ENCODE data around the gene CSPG4.

CSPG4 gene

DNA sequence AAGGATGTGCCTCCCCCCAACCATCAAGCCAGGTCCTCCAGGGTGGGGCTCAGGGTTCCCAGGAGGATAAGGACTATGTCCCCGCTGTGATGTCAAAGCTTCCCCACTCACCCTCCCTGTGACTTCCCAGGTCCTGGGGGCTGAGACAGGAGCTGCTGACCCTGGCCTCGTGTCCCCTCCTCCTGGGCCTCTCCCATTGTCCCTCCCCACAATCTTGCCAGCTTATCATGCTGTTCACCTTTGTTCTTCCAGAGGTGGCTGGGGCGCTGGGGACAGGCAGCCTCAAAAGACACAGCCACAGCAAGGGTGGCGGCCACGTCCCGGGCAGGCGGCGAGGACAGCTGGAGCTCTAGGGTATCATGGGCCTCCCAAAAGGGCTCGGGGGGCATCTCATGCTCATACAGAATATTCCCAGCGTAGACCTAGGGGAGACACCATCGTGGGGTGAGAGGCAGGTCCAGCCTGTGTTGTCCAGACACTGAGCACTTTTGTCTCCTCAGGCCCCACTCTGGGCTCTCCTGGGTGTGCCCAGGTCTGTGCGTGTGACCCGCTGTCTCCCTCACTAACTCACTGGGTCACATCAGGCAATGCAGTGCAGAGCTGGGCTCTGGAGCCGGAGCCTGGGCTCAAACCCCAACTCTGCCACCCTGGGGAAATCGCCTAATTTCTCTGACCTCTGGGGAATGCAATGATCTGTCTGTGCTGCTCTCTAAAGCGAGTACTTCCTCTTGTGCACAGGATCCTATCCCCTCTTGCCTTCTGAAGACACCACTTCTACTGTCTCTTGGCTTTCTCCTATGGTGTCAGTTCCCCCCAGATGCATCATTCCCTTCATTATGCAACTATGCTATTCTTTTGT, 35.0 kb downstream of the CSPG4 start:
- ChIA-PET POLR2A (no interaction called here), CTCF (interaction anchor here (0.9 to 3.5 kb wide), 4 partner anchors 8 to 169 kb away, joined by 3 to 14 read pairs (median 4); no protein-coding TSS in a partner anchor)
- Histone ChIP-seq H3K27me3 (replicated peaks in 2 of 5; ENCODE audit: control insufficient read depth in 4 of 5, insufficient read depth in 5 of 5, low read length in 4 of 5) (peaks cover 0 to 2% (median 0%) of the 10 kb centered on the region in 5 experiments), H3K9me3 (ENCODE audit: control extremely low read depth in 1 of 5, control insufficient read depth in 4 of 5, insufficient read depth in 2 of 5, low read depth in 1 of 5, low read length in 4 of 5) (no peaks in the 10 kb centered on the region), H3K36me3 (ENCODE audit: control insufficient read depth in 4 of 4, insufficient read depth in 4 of 4, low read length in 3 of 4) (no peaks in the 10 kb centered on the region), H3K27ac (ENCODE audit: insufficient read depth in 1 of 2, low read depth in 1 of 2, low read length in 2 of 2, poor library complexity in 1 of 2, severe bottlenecking in 2 of 2) (no peak overlapping the region), H3K4me1 (ENCODE audit: control extremely low read depth in 1 of 4, control insufficient read depth in 4 of 4, insufficient read depth in 4 of 4, low read length in 3 of 4) (no peaks in the 10 kb centered on the region), H3K4me3 (ENCODE audit: control insufficient read depth in 1 of 7, extremely low read depth in 1 of 7, insufficient read depth in 4 of 7, low read depth in 2 of 7, low read length in 6 of 7) (no peak overlapping the region)
- 96% methylated on average over 16 of the region's 16 CpGs for WGBS (ENCODE audit: insufficient coverage)
- no peak for DNase-seq

GRCh38 chr15:75676688-75677464, 35.8 kb downstream of the CSPG4 start:
- H3K36me3 ChIP-seq (ENCODE audit: control insufficient read depth in 4 of 4, insufficient read depth in 4 of 4, low read length in 3 of 4) = no peaks in the 10 kb centered on the region
- ChIA-PET POLR2A (no interaction called here), CTCF (interaction anchor here (0.9 to 3.5 kb wide), 5 partner anchors 9 to 84 kb away, joined by 3 to 14 read pairs (median 3); no protein-coding TSS in a partner anchor)
- H3K4me1 ChIP-seq (ENCODE audit: control extremely low read depth in 1 of 4, control insufficient read depth in 4 of 4, insufficient read depth in 4 of 4, low read length in 3 of 4) = no peaks in the 10 kb centered on the region
- DNase-seq = no peak
- WGBS (ENCODE audit: insufficient coverage) = 95% methylated on average over 30 of the region's 30 CpGs
- peaks cover 0 to 2% (median 0%) of the 10 kb centered on the region in 5 experiments for H3K27me3 ChIP-seq (replicated peaks in 2 of 5; ENCODE audit: control insufficient read depth in 4 of 5, insufficient read depth in 5 of 5, low read length in 4 of 5)
- no peak overlapping the region for H3K4me3 ChIP-seq (ENCODE audit: control insufficient read depth in 1 of 7, extremely low read depth in 1 of 7, insufficient read depth in 4 of 7, low read depth in 2 of 7, low read length in 6 of 7)
- H3K27ac ChIP-seq (ENCODE audit: insufficient read depth in 1 of 2, low read depth in 1 of 2, low read length in 2 of 2, poor library complexity in 1 of 2, severe bottlenecking in 2 of 2) = no peak overlapping the region
- H3K9me3 ChIP-seq (ENCODE audit: control extremely low read depth in 1 of 5, control insufficient read depth in 4 of 5, insufficient read depth in 2 of 5, low read depth in 1 of 5, low read length in 4 of 5) = no peaks in the 10 kb centered on the region

DNA sequence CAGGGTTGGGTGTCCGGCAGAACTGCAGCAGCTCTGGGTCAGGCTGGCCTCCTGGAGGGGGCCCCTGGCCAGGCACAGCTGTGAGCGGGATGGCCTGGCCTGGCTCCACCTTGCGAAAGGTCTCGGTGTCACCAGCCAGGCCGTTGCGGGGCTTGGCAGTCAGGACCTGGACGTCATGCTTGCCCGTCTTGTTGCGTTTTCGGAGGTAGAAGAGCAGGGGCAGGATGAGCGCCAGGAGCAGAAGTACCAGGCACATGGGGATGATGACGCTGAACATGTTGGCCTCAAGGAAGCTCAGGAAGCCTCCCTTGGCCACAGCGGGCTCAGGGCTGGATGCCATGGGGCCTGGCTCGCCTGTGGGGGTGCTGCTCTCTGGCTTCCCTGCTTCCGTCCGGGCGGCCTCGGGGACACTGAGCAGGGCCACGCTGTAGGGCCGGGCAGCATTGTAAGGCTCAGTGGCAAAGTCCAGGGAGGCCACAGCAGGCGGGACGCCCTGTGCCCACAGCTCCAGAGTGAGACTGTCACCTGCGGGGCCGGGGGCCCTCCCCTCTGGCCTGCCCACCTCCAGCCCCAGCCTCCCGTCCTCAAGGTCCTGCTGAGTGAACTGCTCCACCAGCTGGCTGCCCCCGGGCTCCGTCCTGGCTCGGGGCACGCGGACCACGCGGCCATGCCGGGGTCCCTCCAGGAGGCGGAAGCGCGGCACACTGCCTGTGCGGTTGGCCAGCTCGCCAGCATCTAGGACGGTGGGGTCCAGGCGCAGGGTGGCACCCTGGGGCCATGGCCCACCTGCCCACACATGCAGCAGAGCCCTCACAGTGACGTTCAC, 36.9 kb downstream of the CSPG4 start:
- CTCF ChIA-PET = interaction anchor here (0.9 to 3.5 kb wide), 5 partner anchors 10 to 170 kb away, joined by 3 to 14 read pairs (median 3); no protein-coding TSS in a partner anchor
- Histone ChIP-seq H3K9me3 (ENCODE audit: control extremely low read depth in 1 of 5, control insufficient read depth in 4 of 5, insufficient read depth in 2 of 5, low read depth in 1 of 5, low read length in 4 of 5) (no peaks in the 10 kb centered on the region), H3K27me3 (replicated peaks in 2 of 5; ENCODE audit: control insufficient read depth in 4 of 5, insufficient read depth in 5 of 5, low read length in 4 of 5) (peaks cover 0 to 4% (median 0%) of the 10 kb centered on the region in 5 experiments), H3K27ac (ENCODE audit: insufficient read depth in 1 of 2, low read depth in 1 of 2, low read length in 2 of 2, poor library complexity in 1 of 2, severe bottlenecking in 2 of 2) (no peak overlapping the region), H3K36me3 (ENCODE audit: control insufficient read depth in 4 of 4, insufficient read depth in 4 of 4, low read length in 3 of 4) (no peaks in the 10 kb centered on the region), H3K4me3 (ENCODE audit: control insufficient read depth in 1 of 7, extremely low read depth in 1 of 7, insufficient read depth in 4 of 7, low read depth in 2 of 7, low read length in 6 of 7) (no peak overlapping the region), H3K4me1 (ENCODE audit: control extremely low read depth in 1 of 4, control insufficient read depth in 4 of 4, insufficient read depth in 4 of 4, low read length in 3 of 4) (no peaks in the 10 kb centered on the region)
- POLR2A ChIA-PET = no interaction called here
- 97% methylated on average over 36 of the region's 41 CpGs for WGBS (ENCODE audit: insufficient coverage)
- DNase-seq = no peak

DNA sequence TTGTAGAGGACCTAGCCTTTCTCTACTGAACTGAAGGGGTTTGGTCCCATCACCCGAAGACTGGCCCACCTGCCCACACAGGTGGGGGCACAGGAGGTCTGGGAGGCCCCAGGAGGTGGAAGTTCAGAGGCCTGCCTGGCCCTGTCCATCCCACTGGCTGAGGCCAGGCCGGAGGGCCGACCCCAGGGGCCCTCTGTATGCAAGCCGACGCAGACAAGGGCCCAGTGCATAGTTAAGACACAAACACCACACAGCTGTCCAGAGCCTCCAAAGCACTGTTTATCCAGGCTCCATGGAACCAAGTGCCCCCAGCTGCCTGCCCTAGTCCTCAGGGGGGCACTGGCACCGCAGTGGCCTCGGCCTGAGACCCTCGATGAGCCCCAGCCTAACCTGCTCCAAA, 38.3 kb downstream of the CSPG4 start:
- WGBS (ENCODE audit: insufficient coverage) = 89% methylated on average over 4 of the region's 8 CpGs
- POLR2A ChIA-PET = no interaction called here
- Histone ChIP-seq H3K36me3 (ENCODE audit: control insufficient read depth in 4 of 4, insufficient read depth in 4 of 4, low read length in 3 of 4) (no peaks in the 10 kb centered on the region), H3K4me1 (ENCODE audit: control extremely low read depth in 1 of 4, control insufficient read depth in 4 of 4, insufficient read depth in 4 of 4, low read length in 3 of 4) (no peaks in the 10 kb centered on the region), H3K27ac (ENCODE audit: insufficient read depth in 1 of 2, low read depth in 1 of 2, low read length in 2 of 2, poor library complexity in 1 of 2, severe bottlenecking in 2 of 2) (no peak overlapping the region), H3K9me3 (ENCODE audit: control extremely low read depth in 1 of 5, control insufficient read depth in 4 of 5, insufficient read depth in 2 of 5, low read depth in 1 of 5, low read length in 4 of 5) (no peaks in the 10 kb centered on the region), H3K4me3 (ENCODE audit: control insufficient read depth in 1 of 7, extremely low read depth in 1 of 7, insufficient read depth in 4 of 7, low read depth in 2 of 7, low read length in 6 of 7) (no peak overlapping the region), H3K27me3 (replicated peaks in 2 of 5; ENCODE audit: control insufficient read depth in 4 of 5, insufficient read depth in 5 of 5, low read length in 4 of 5) (peaks cover 0 to 4% (median 0%) of the 10 kb centered on the region in 5 experiments)
- CTCF ChIA-PET = interaction anchor here (3.5 kb wide), 1 partner anchor 11 kb away, joined by 14 read pairs; no protein-coding TSS in a partner anchor
- no peak for DNase-seq

- Histone ChIP-seq H3K36me3 (ENCODE audit: control insufficient read depth in 4 of 4, insufficient read depth in 4 of 4, low read length in 3 of 4) (no peaks in the 10 kb centered on the region), H3K27ac (ENCODE audit: insufficient read depth in 1 of 2, low read depth in 1 of 2, low read length in 2 of 2, poor library complexity in 1 of 2, severe bottlenecking in 2 of 2) (no peak overlapping the region), H3K9me3 (ENCODE audit: control extremely low read depth in 1 of 5, control insufficient read depth in 4 of 5, insufficient read depth in 2 of 5, low read depth in 1 of 5, low read length in 4 of 5) (no peaks in the 10 kb centered on the region), H3K27me3 (replicated peaks in 2 of 5; ENCODE audit: control insufficient read depth in 4 of 5, insufficient read depth in 5 of 5, low read length in 4 of 5) (peaks cover 0 to 4% (median 0%) of the 10 kb centered on the region in 5 experiments), H3K4me3 (ENCODE audit: control insufficient read depth in 1 of 7, extremely low read depth in 1 of 7, insufficient read depth in 4 of 7, low read depth in 2 of 7, low read length in 6 of 7) (no peak overlapping the region), H3K4me1 (ENCODE audit: control extremely low read depth in 1 of 4, control insufficient read depth in 4 of 4, insufficient read depth in 4 of 4, low read length in 3 of 4) (no peaks in the 10 kb centered on the region)
- WGBS (ENCODE audit: insufficient coverage) = 91% methylated on average over 10 of the region's 10 CpGs
- ChIA-PET POLR2A (no interaction called here), CTCF (interaction anchor here (0.9 to 1.2 kb wide), 3 partner anchors 8 to 164 kb away, joined by 3 to 4 read pairs (median 3); no protein-coding TSS in a partner anchor)
- DNase-seq = no peak
Observed at GRCh38 chr15:75673426-75674235, 39.0 kb downstream of the CSPG4 start.

Measured in common myeloid progenitor, CD34-positive (primary cell).